ENCODE results near the gene REEP2. TPM values are rescaled to one million over a fixed set of nuclear protein-coding genes. Genes with fewer than 3 reads are reported as not detected.

REEP2 gene
- total RNA-seq, 3 donors from 2014 or later = 0.88 to 2.7 (median 0.98) TPM

DNA sequence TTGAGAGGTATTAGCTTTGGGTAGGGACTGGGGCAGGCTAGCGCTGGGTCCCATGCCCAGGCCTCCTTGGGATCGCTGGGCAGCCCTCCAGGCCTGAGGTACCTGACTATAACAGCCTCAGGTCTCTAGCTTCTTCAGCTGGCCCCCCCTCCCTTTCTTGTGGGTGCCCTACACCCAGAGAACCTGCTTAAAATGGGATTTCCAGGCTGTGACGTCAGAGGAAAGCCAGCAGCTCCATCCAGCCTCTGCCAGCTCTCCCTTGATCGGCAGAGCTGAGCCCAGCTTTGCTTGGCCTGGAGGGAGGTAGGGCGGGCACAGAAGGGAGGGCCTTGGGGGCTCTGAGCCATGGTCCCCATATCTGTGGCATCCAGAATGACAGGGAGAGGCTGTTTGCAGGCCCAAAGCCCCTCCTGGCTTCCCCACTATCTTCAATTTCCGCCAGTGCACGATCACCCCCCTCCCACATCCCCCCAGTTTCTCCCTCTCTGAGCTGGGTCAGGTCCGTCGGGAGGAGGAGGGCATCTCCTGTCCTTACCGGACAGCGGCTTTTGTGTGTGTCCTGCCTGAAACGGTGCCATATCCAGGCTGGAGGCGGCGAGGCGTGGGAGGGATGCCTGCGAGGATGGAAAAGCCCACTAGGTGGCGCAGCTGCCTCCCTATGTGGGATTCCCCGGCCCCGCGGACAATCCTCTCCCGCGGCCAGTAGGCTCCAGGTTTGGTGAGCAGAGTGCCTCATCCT is 10.8 kb downstream of the REEP2 start:
- TF ChIP-seq, protein P1, sequence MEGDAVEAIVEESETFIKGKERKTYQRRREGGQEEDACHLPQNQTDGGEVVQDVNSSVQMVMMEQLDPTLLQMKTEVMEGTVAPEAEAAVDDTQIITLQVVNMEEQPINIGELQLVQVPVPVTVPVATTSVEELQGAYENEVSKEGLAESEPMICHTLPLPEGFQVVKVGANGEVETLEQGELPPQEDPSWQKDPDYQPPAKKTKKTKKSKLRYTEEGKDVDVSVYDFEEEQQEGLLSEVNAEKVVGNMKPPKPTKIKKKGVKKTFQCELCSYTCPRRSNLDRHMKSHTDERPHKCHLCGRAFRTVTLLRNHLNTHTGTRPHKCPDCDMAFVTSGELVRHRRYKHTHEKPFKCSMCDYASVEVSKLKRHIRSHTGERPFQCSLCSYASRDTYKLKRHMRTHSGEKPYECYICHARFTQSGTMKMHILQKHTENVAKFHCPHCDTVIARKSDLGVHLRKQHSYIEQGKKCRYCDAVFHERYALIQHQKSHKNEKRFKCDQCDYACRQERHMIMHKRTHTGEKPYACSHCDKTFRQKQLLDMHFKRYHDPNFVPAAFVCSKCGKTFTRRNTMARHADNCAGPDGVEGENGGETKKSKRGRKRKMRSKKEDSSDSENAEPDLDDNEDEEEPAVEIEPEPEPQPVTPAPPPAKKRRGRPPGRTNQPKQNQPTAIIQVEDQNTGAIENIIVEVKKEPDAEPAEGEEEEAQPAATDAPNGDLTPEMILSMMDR (IDR thresholded peaks at IDR 0.05) = peak; percentile 91 to 98 (median 96)
- TF ChIP-seq POLR2A (IDR thresholded peaks at IDR 0.05) (no peak), POLR2AphosphoS5 (IDR thresholded peaks at IDR 0.05) (peak in 2 of 3 donors; percentile 45 to 57)
- no peaks in the 10 kb centered on the region for H3K27me3 ChIP-seq
- peaks cover 0 to 3% of the 10 kb centered on the region in 2 donors for H3K4me1 ChIP-seq
- H3K36me3 ChIP-seq = no peaks in the 10 kb centered on the region
- peak overlapping the region in 2 of 3 donors; percentile 13 to 41 for H3K4me3 ChIP-seq
- peak; percentile 82 to 95 for DNase-seq (ENCODE audit: low spot score in 2 of 2)
- no peaks in the 10 kb centered on the region for H3K9me3 ChIP-seq
- intact Hi-C loops (cut with DNase I; ENCODE audit: low total_unique reads) = loop anchor here (1.0 kb wide), 1 partner anchor 42 kb away; no protein-coding TSS in a partner anchor
- peak overlapping the region in 1 of 2 donors; percentile 8 for H3K27ac ChIP-seq

DNA sequence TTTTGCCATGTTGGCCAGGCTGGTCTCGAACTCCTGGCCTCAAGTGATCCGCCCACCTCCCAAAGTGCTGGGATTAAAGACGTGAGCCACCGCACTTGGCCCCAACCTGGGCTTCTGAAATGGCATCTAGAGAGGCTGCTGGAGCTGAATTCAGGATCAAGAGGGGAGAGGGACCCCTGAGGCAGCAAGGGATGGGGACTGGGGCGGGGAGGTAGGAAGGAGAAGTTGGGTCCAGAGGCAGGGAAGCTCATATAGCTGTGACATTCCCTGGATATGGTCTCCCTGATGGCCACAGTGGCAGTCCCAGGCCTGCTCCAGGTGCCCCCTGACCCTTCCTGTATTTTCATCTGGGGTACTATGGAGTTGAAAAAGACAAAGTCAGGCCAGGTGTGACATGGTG is 12.1 kb downstream of the REEP2 start:
- intact Hi-C loops (cut with DNase I; ENCODE audit: low total_unique reads) = loop anchor here (1.0 kb wide), 1 partner anchor 40 kb away; no protein-coding TSS in a partner anchor
- no peaks in the 10 kb centered on the region for H3K9me3 ChIP-seq
- peaks cover 0 to 3% of the 10 kb centered on the region in 2 donors for H3K4me1 ChIP-seq
- no peaks in the 10 kb centered on the region for H3K36me3 ChIP-seq
- H3K27me3 ChIP-seq = no peaks in the 10 kb centered on the region
- no peak for DNase-seq (ENCODE audit: low spot score in 2 of 2)
- TF ChIP-seq POLR2AphosphoS5 (IDR thresholded peaks at IDR 0.05) (no peak), POLR2A (IDR thresholded peaks at IDR 0.05) (no peak)
- TF ChIP-seq, protein P1 (IDR thresholded peaks at IDR 0.05) = no peak
- no peak overlapping the region for H3K4me3 ChIP-seq
- no peak overlapping the region for H3K27ac ChIP-seq

DNA sequence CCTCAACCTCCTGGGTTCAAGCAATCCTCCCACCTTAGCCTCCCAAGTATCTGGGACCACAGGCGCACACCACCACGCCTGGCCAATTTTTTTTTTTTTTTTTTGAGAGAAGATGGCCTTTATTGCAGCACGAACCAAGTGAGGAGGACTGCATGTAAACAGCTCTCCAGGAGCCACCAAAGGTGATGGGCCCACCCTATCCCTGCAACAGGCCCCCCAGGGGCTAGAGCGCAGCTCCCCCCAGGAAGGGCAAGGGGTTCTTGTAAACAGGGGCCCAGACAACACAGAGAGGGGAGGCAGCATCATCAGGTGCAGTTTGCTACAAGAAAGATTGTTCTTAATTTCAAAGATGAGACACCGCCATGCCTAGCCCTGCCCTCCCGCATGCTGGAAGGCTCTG is 13.9 kb downstream of the REEP2 start:
- Histone ChIP-seq H3K27ac (no peak overlapping the region), H3K9me3 (no peaks in the 10 kb centered on the region), H3K4me1 (peaks cover 0 to 3% of the 10 kb centered on the region in 2 donors), H3K4me3 (no peak overlapping the region), H3K36me3 (no peaks in the 10 kb centered on the region), H3K27me3 (no peaks in the 10 kb centered on the region)
- intact Hi-C loops (cut with DNase I; ENCODE audit: low total_unique reads) = no loop called here
- no peak for TF ChIP-seq POLR2A (IDR thresholded peaks at IDR 0.05)
- DNase-seq (ENCODE audit: low spot score in 2 of 2) = no peak

DNA sequence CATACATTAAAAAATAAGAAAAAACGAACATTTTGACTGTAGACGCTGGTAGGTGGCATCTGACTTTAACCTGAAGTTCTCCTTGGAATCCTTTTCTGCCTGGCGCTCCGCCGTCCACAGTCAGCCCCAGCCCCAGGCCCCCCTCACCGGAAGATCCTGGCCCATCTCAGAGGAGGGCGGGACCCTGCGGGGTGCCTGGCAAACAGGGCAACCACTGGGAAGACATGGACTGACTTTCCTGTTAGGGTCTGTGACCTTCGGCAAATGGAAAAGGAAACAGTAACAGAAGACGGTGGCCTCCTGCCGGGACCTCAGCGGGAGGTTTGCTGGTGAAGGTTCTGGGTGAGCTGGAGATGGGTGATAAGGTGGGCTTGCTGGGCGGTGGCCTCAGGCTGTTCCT is 14.7 kb downstream of the REEP2 start:
- intact Hi-C loops (cut with DNase I; ENCODE audit: low total_unique reads) = no loop called here
- no peaks in the 10 kb centered on the region for H3K36me3 ChIP-seq
- no peak overlapping the region for H3K4me3 ChIP-seq
- no peaks in the 10 kb centered on the region for H3K27me3 ChIP-seq
- H3K4me1 ChIP-seq = peaks cover 0 to 3% of the 10 kb centered on the region in 2 donors
- no peak overlapping the region for H3K27ac ChIP-seq
- no peak for DNase-seq (ENCODE audit: low spot score in 2 of 2)
- no peaks in the 10 kb centered on the region for H3K9me3 ChIP-seq
- TF ChIP-seq POLR2AphosphoS5 (IDR thresholded peaks at IDR 0.05) (no peak), POLR2A (IDR thresholded peaks at IDR 0.05) (no peak)
- TF ChIP-seq, protein P1 (IDR thresholded peaks at IDR 0.05) = no peak

- peaks cover 0 to 3% of the 10 kb centered on the region in 2 donors for H3K4me1 ChIP-seq
- no peak for DNase-seq (ENCODE audit: low spot score in 2 of 2)
- H3K27ac ChIP-seq = no peak overlapping the region
- intact Hi-C loops (cut with DNase I; ENCODE audit: low total_unique reads) = no loop called here
- no peaks in the 10 kb centered on the region for H3K27me3 ChIP-seq
- no peaks in the 10 kb centered on the region for H3K36me3 ChIP-seq
- no peak for TF ChIP-seq POLR2AphosphoS5 (IDR thresholded peaks at IDR 0.05)
- TF ChIP-seq, protein P1 (IDR thresholded peaks at IDR 0.05) = no peak
- TF ChIP-seq POLR2A (IDR thresholded peaks at IDR 0.05) = no peak
- no peak overlapping the region for H3K4me3 ChIP-seq
- no peaks in the 10 kb centered on the region for H3K9me3 ChIP-seq
These were observed 15.3 kb downstream of the REEP2 start for GRCh38 chr5:138454121-138454520.
